WTC11 (cell line): Measurements from ENCODE around the gene KCNIP4.

ENCODE experiments used
- ATF1 ChIP-seq: sonication (generic); formaldehyde crosslinking; IDR thresholded peaks from 2 replicates; pipeline ENCODE4 v1.8.1; 2023; ENCODE audit warnings: mild to moderate bottlenecking, moderate library complexity, missing genetic modification reagents
- ATF2 ChIP-seq: sonication (generic); formaldehyde crosslinking; IDR thresholded peaks from 2 replicates; pipeline ENCODE4 v1.8.1; 2022; ENCODE audit warnings: low read depth, missing genetic modification reagents, borderline replicate concordance
- ATF3 ChIP-seq: sonication (generic); formaldehyde crosslinking; conservative IDR thresholded peaks from 2 replicates; pipeline ENCODE4 v1.8.1; 2022; ENCODE audit warnings: mild to moderate bottlenecking, missing genetic modification reagents
- CREB1 ChIP-seq: sonication (generic); formaldehyde crosslinking; IDR thresholded peaks from 2 replicates; pipeline ENCODE4 v1.8.0; 2023; ENCODE audit warnings: mild to moderate bottlenecking, missing genetic modification reagents
- CTCF ChIP-seq: fragments of 200-600 bp; IDR thresholded peaks from 2 replicates; pipeline ENCODE4 v1.8.0; 2022; ENCODE audit warnings: antibody characterized with exemption
- FOXK1 ChIP-seq: sonication (generic); formaldehyde crosslinking; IDR thresholded peaks from 2 replicates; pipeline ENCODE4 v1.8.0; 2022; ENCODE audit warnings: mild to moderate bottlenecking, moderate library complexity, missing genetic modification reagents
- GRHL2 ChIP-seq: fragments of 250-450 bp; sonication (Bioruptor Pico); IDR thresholded peaks from 2 replicates; pipeline ENCODE4 v1.8.0; 2022; ENCODE audit warnings: mild to moderate bottlenecking, moderate library complexity; ENCODE audit not compliant: insufficient replicate concordance, severe bottlenecking
- HMGXB4 ChIP-seq: sonication (generic); formaldehyde crosslinking; IDR thresholded peaks from 2 replicates; pipeline ENCODE4 v1.8.1; 2023; ENCODE audit warnings: mild to moderate bottlenecking, moderate library complexity, missing genetic modification reagents
- JAZF1 ChIP-seq: fragments of 250-450 bp; sonication (Bioruptor Pico); IDR thresholded peaks from 2 replicates; pipeline ENCODE4 v1.9.0; 2021; ENCODE audit warnings: moderate library complexity, mild to moderate bottlenecking, inconsistent platforms
- PREB ChIP-seq: sonication (generic); formaldehyde crosslinking; IDR thresholded peaks from 2 replicates; pipeline ENCODE4 v1.8.1; 2022; ENCODE audit warnings: mild to moderate bottlenecking, missing genetic modification reagents, moderate library complexity, borderline replicate concordance
- USF2 ChIP-seq: sonication (generic); formaldehyde crosslinking; IDR thresholded peaks from 2 replicates; pipeline ENCODE4 v1.8.1; 2023; ENCODE audit warnings: mild to moderate bottlenecking, missing genetic modification reagents, moderate library complexity
- ZMAT4 ChIP-seq: fragments of 250-450 bp; sonication (Bioruptor Pico); IDR thresholded peaks from 2 replicates; pipeline ENCODE4 v1.9.0; 2021; ENCODE audit warnings: mild to moderate bottlenecking

- TF ChIP-seq ATF1 (CRISPR knock-in tag) (no peak), USF2 (CRISPR knock-in tag) (no peak), CTCF (no peak), HMGXB4 (CRISPR knock-in tag) (no peak), ZMAT4 (no peak), FOXK1 (CRISPR knock-in tag) (no peak), ATF2 (no peak), ATF3 (CRISPR knock-in tag) (no peak), CREB1 (CRISPR knock-in tag) (no peak), JAZF1 (no peak), GRHL2 (CRISPR knock-in tag) (no peak), PREB (no peak)
Observed at GRCh38 chr4:21450331-21450730, 498.2 kb downstream of the KCNIP4 start.
